Adrenal gland (tissue), 5 donors: ENCODE data around the gene ANKS1A.

Experiments
- POLR2A ChIP-seq, 2 donors: fragments of 450-650 bp; IDR thresholded peaks; one replicate each; pipeline ENCODE4 v1.6.1; 2017; ENCODE audit warnings: antibody characterized with exemption in 2 of 2, mild to moderate bottlenecking in 2 of 2, moderate library complexity in 1 of 2
- TF ChIP-seq, protein P1 (sequence below), 6 experiments: fragments of 450-650 bp in 4 of 6; fragments of 200-600 bp in 2 of 6; sonication (generic) in 1 of 6; IDR thresholded peaks; 1 replicate in 5 of 6; 2 replicates in 1 of 6; pipeline versions ENCODE4 v1.5.1 to v1.8.0; 2016 to 2021; ENCODE audit warnings: antibody characterized with exemption in 6 of 6, mild to moderate bottlenecking in 2 of 6, moderate library complexity in 1 of 6
- donor health status: DM: no; HTN: no; CAD: no.

GRCh38 chr6:35072698-35073055 is 183.6 kb downstream of the ANKS1A start:
- no peak for TF ChIP-seq POLR2A (IDR thresholded peaks at IDR 0.05)
- TF ChIP-seq, protein P1, sequence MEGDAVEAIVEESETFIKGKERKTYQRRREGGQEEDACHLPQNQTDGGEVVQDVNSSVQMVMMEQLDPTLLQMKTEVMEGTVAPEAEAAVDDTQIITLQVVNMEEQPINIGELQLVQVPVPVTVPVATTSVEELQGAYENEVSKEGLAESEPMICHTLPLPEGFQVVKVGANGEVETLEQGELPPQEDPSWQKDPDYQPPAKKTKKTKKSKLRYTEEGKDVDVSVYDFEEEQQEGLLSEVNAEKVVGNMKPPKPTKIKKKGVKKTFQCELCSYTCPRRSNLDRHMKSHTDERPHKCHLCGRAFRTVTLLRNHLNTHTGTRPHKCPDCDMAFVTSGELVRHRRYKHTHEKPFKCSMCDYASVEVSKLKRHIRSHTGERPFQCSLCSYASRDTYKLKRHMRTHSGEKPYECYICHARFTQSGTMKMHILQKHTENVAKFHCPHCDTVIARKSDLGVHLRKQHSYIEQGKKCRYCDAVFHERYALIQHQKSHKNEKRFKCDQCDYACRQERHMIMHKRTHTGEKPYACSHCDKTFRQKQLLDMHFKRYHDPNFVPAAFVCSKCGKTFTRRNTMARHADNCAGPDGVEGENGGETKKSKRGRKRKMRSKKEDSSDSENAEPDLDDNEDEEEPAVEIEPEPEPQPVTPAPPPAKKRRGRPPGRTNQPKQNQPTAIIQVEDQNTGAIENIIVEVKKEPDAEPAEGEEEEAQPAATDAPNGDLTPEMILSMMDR (IDR thresholded peaks at IDR 0.05) = no peak
